ENCODE results near the gene HORMAD2. TPM values are rescaled to one million over a fixed set of nuclear protein-coding genes. Genes with fewer than 3 reads are reported as not detected.

HORMAD2 gene, protein sequence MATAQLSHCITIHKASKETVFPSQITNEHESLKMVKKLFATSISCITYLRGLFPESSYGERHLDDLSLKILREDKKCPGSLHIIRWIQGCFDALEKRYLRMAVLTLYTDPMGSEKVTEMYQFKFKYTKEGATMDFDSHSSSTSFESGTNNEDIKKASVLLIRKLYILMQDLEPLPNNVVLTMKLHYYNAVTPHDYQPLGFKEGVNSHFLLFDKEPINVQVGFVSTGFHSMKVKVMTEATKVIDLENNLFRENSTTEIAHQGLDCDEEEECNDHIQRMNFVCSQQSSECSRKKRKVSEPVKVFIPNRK
- 0.16 TPM for total RNA-seq
- long read RNA-seq, result 0 reads

DNA sequence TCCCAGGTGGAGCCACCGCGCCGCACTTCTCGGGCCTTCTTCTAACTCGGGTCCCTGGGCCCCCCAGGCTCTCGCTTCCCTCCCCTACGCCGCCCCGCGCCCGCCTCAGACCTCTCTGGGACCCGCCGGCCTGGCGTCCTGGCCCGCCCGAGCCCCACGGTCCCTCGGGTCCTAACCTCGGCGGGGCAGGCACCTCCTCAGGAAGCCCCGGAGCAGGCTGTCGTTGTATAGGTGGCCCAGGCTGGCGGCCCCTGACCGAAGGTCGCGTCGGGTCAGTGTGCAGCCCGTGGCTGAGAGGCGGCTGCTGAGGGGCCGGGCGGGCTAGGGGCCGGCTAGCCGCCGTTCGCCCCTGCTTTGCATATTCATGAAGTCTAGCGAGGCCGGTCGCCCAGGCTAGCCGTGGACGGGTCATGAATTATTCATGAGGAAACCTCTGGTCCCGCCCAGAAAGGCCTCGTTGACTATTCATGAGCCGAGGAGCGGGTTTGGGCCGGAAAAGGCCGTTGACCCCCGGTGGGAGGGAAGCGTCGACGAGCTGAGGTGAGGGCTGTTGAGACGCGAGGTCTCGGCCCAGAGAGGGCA is at the start of gene HORMAD2:
Gene HORMAD2, plus strand, starts transcription at position 513 of the 582 bp plus-strand sequence. CDS start 13,489 bp downstream, outside the sequence.
- DNase-seq (ENCODE audit: low spot score), result no peak
- intact Hi-C loops (cut with DNase I), result no loop called here

DNA sequence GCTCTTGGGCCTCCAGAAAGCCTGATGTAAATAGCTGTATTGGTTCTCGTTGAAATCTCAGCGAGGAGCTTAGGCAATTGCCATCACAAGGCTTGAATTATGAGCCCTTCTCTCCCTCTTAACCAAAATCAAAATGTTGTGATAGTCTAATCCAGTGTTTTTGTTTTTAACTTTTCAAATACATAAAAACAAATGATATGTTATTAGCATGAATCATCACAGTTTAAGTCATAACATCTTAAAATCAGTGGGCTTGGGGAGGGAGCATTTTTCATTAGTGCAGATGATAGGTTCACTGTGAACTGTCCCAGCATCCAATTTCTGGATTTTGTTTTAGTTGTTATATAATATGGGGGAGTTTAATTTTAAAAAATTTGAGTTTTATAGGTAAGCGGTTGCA is 48.9 kb upstream of the HORMAD2 start:
- no peak for DNase-seq (ENCODE audit: low spot score)
- intact Hi-C loops (cut with DNase I), result no loop called here

DNA sequence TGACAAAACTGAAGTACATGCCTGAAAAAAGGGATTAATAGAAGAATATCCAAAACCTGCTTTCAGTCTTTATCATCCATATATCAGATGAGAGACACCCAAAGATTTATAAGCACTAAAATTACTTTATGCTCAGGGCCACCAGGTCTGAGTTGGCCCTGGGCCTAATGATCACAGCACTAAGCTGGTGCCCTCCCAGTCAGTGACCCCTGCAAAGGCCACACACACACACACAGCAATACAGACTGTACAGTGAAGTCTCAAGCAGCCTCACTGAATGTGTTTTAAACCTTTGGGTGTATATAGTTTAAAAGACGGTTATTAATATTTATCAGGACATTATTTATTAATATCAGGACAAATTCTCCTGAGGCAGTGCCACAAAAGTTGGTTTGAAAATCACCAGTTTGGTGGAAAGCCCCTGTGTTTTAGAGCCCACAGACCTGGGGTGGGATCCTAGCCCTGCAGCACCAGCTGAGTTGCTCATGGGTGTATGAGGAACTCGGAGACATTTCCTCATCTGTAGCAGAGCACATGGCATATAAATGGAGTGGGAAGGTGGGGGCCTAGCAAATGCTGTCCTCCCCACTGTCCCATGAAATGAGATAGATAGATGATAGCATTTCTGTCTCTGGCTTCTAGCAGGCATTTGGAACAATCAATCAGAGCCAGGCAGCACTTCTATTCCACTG is 48.4 kb upstream of the HORMAD2 start:
- no peak for DNase-seq (ENCODE audit: low spot score)
- intact Hi-C loops (cut with DNase I), result no loop called here

DNA sequence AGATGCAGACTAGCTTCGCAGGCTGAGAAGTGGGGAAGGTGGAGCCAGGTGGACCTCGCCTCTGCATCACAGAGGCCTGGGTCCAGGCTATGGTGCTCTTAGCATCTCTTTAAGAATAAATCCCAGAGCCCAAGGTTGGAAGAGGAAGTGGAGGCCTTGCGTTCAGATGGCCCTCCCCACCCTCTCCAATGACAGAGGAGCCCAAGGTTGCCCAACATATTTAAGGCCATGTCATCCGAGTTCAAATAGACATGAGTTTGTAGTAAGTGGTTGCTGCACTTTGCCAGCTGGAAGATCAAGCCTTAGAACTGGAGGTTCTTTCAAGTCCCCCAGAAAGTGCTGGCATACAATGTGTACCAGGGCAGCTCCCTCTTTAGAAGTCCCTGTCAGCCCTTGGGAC is 47.1 kb upstream of the HORMAD2 start:
- no peak for DNase-seq (ENCODE audit: low spot score)
- intact Hi-C loops (cut with DNase I), result no loop called here

- intact Hi-C loops (cut with DNase I), result no loop called here
- no peak for DNase-seq (ENCODE audit: low spot score)
These were observed 46.4 kb upstream of the HORMAD2 start for GRCh38 chr22:30033901-30034300.

DNA sequence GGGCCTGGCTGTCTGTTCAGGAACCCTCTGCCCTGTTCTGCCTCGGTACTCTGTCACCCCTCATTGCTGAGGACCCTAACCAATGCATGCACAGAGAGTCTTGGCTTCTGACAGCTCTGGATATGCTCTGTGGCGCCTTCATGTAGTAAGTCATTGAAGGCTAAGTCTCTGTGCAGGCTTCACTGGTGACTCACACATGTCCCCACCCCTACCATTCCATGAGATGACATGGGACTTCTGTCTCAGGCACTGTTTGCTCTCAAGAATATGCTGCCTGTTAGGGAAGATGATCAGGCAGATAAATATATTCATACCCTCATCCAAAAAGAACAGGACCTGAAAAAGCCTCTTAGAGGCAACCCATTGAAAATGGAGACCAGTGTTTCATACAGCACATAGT is 43.6 kb upstream of the HORMAD2 start:
- intact Hi-C loops (cut with DNase I), result no loop called here
- no peak for DNase-seq (ENCODE audit: low spot score)

GRCh38 chr22:30038219-30038618 is 42.0 kb upstream of the HORMAD2 start:
- intact Hi-C loops (cut with DNase I), result no loop called here

GRCh38 chr22:30040499-30041260 is 39.6 kb upstream of the HORMAD2 start:
- intact Hi-C loops (cut with DNase I), result no loop called here
- no peak for DNase-seq (ENCODE audit: low spot score)

More at GRCh38 chr22:30038219-30038618, 42.0 kb upstream of the HORMAD2 start:
- DNase-seq (ENCODE audit: low spot score), result no peak

GRCh38 chr22:30041475-30041874 is 38.8 kb upstream of the HORMAD2 start:
- intact Hi-C loops (cut with DNase I), result no loop called here
- no peak for DNase-seq (ENCODE audit: low spot score)

- intact Hi-C loops (cut with DNase I), result no loop called here
These were observed 38.4 kb upstream of the HORMAD2 start for GRCh38 chr22:30041881-30042280.

DNA sequence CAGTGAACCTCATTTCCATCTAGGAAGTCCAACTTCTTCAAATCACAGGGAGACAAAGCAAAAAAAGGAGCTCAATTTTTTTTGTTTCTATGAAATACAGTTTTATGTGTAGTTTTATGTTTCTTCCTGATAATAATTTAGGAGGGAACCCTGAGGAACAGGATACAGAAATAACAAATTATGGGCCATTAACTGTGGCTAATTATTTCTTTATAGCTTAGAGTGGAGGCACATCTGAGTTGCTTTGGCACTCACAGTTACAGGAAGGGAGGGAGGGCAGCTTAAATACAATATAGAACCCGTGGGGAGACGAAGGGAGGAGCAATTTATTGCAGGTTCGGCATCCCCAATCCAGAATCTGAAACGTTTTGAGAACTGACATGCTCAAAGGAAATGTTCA is 37.1 kb upstream of the HORMAD2 start:
- intact Hi-C loops (cut with DNase I), result no loop called here
- no peak for DNase-seq (ENCODE audit: low spot score)

More at GRCh38 chr22:30041881-30042280, 38.4 kb upstream of the HORMAD2 start:
- no peak for DNase-seq (ENCODE audit: low spot score)

- intact Hi-C loops (cut with DNase I), result no loop called here
- DNase-seq (ENCODE audit: low spot score), result no peak
These were observed 35.9 kb upstream of the HORMAD2 start for GRCh38 chr22:30044369-30044768.

GRCh38 chr22:30044881-30045493 is 35.3 kb upstream of the HORMAD2 start:
- intact Hi-C loops (cut with DNase I), result no loop called here
- DNase-seq (ENCODE audit: low spot score), result no peak

GRCh38 chr22:30045494-30045887 is 34.8 kb upstream of the HORMAD2 start:
- no peak for DNase-seq (ENCODE audit: low spot score)
- intact Hi-C loops (cut with DNase I), result no loop called here

DNA sequence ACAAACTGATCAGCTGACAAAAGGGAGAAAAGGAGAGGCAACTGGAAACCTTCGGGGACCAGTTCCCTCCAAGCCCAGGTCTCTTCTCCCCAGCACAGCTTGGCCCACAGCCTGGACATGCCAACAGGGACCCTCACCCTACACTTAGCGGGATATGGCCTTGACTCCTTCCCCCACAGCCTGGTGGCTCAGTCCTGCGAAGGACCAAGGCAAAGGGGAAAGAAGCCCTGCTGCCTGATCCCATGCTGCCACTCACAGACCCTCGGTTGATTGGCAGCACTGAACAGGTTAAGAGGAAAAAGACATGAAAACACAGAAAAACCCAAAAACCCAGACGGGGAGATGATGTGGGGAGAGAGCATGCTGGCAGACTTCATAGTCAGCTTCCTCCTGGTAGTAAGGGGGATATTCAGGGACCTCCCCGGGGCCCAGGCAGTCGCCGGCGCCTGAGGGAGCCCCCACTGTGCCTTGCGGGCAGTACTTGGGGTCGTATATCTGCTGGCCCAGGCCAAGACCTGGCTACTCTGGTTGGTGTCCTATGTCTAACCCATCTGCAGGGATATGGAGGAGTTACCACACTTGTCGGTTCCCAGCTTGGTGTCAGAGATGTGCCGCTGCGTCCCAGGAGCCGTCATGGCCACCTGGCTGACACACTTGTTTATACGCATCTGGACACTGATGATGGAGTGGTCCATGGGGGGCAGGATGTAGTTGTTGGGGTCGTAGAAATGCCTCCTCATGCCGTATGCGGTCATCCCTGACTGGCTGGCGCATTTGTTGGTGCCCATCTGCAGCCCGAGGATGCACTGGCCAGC is 34.2 kb upstream of the HORMAD2 start:
- no peak for DNase-seq (ENCODE audit: low spot score)

DNA sequence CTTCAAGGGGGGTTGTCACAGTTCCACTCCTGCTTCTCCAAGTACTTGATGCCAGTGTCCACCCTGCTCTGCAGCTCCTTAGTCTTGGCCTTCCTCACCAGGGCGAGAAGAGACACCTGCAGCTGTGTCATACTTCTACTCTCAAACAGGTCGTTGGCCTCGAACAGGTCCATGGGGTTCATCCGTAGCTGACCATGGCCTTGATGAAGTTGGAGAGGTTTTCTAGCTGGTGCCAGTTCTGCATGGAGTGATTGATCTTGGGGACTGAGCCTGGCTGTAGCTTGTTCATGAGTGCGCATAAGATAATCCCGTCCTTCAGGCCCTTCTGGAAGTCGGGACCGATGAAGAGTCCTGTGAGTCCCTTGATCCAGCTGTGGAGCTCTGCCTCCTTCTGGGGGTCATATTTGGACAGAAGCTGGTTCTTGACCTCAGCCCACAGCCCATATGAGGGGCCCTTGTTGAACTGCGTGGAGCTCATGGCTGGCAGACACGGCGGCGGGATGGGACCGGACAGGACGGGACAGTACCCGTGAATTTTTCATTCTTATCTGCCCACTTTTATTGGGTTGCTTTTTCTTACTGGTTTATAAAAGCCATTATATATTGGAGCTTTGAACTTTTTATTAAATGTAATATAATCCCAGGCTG is 33.4 kb upstream of the HORMAD2 start:
- intact Hi-C loops (cut with DNase I), result no loop called here
- DNase-seq (ENCODE audit: low spot score), result no peak

More for the DNA sequence above, 34.2 kb upstream of the HORMAD2 start:
- intact Hi-C loops (cut with DNase I), result no loop called here

DNA sequence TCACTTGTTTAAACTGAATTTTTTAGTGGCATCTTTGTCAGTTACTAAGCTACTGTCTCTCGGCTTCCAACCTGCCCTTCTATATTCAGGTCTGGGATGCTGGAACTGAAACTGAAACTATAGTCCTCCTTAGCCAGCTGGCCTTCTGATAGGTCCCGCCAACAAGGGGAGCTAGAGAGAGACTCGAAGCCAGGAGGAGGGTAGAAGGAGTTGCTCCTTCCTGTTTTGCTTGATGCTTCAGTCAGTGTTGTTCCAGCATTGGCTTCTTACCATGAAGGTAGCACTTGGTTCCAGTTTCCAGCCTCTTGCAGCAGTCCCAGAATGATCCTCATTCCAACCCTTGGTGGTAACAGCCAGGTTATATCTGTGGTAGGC is 32.9 kb upstream of the HORMAD2 start:
- DNase-seq (ENCODE audit: low spot score), result no peak
- intact Hi-C loops (cut with DNase I), result no loop called here

DNA sequence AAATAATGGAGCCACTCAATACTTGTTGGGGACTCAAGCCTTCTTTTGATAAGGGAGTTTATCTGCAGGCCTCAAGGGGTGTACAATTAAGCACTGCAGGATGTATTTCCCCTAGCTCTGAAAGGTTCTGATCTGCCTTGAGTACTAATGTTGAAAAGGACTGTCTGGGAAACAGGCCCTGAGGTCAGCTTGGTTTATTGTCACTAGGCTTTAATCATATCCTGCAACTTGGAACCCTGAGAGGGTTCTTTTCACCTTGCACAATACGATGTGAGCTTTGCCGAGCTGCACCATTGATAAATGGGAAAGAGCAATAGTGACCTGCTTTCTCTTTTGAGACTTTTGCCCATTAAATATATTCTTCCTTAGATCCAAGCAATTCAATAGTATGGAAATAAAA is 31.6 kb upstream of the HORMAD2 start:
- intact Hi-C loops (cut with DNase I), result no loop called here
- DNase-seq (ENCODE audit: low spot score), result no peak

All from cardiac septum (tissue), 1 donor.